ENCODE measurements around the gene DNHD1.
A peak's percentile ranks its signal among the peaks of the same experiment; 100 is the strongest.

Gene DNHD1

GRCh38 chr11:6594142-6594768 is 97.2 kb downstream of the DNHD1 start:
- no peak for DNase-seq

GRCh38 chr11:6596239-6596877 is 99.3 kb downstream of the DNHD1 start:
- no peak for DNase-seq

DNA sequence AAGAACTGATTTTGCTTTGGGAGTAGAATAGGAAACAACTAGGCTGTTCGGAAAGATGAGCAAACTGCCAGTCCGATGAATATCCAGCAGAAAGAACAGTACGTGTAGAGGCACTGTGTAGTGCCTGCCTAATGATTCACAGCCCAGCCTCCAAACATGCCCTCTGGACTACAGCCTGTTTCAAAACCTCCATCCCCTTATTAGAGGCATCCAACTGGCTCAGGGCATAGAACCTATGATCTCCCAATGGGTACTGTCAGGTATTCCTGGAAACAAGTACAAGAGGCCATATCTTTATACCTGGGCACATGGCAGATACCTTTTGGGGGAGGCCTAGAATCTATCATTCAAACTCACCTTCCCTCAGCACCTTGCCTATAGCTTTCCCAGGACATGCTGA is 101.5 kb downstream of the DNHD1 start:
- DNase-seq, result no peak

DNA sequence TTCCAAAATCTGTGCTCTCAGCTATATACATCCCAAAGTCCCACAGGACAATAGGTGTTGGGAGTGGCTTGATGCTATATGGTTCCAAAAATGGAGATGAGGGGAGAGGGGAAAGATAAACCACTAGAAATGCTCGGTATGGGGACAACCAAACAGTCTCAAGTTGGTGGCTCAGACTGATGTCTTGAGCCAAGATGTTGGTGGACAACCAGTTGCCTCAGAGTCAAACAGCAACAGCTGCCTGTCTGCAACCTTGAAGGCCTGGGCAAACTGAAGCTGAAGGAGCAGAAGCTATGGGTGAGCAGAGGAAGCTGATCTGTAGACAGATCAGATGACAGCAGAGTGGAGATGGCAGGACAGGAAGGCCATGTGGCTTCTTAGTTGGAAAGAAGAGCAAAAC is 102.4 kb downstream of the DNHD1 start:
- no peak for DNase-seq

DNA sequence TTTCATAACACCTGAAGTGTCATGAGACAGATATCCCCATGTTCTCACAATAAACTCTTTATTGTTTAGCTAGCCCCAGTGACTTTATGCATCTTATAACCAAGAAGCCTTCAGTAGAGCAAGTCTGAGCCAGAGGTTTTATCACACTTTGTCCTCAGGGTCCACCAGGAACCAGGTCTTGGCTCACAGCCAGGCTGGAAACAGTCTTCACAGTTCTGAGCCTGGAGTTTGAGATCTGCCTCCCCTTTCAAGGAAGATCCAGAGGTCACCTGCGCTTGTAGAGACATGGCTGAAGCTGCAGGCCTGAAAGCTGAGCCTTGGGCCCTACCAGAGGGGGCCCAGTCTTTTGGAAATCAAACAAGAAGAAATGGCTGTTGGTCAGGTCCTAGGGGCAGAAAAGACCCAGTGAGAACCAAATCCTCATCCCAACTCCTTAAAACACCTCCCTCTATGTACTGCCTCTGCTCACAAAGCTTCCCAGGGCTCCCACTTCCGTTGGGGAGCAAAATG is 102.9 kb downstream of the DNHD1 start:
- DNase-seq, result no peak

DNA sequence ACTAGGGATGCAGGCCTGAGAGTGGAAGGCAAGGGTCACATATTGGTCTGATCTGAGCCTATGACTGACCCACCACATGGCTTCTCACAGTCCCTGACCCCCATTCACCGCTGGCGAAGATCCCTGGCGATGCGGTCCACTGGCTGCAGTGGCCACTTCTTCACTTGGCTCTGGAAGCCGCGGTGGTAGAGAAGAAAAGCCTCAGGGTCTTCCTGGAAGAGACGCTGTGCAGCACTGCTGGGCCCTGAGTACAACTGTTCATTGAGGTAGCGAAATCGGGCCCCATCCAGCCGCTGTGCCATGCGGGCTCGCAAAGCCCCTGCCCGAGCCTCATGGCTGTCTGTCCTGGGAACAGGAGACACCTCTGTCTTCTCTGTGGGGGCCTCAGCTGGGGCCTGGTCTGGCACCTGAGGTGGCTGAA is 104.0 kb downstream of the DNHD1 start:
- DNase-seq, result no peak

GRCh38 chr11:6602096-6602940 is 105.2 kb downstream of the DNHD1 start:
- no peak for DNase-seq

- DNase-seq, result peak; percentile 90
Measured at GRCh38 chr11:6603287-6604080, 106.4 kb downstream of the DNHD1 start, which contains the start of the genes ILK and RRP8. Gene ILK (plus strand): TSS chr11:6603774. CDS start chr11:6604272, 498 bp downstream. Gene RRP8 (minus strand): TSS chr11:6603616. CDS start chr11:6603502, 114 bp downstream.

GRCh38 chr11:6604081-6604626 is 107.1 kb downstream of the DNHD1 start:
- peak; percentile 16 to 45 for DNase-seq

DNA sequence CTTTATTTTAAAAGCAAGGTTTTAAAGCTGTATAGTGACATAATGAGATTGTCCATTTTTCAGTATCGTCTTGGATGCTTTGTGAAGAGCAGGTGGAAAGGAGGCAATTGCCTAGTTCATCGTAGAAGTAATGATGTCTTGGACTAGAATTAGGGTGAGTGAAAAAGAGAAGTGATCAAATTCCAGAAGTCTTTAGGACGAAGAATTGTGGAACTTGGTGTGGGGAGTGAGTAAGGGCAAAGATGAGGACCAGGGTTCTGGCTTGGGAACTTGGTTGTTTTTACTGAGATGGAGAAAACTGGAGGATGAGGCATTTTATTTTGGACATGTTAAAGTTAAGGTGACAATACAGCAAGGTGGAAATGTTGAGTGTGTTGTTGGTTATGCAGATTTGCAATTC is 107.7 kb downstream of the DNHD1 start:
- peak; percentile 16 to 28 for DNase-seq

GRCh38 chr11:6606471-6607189 is 109.5 kb downstream of the DNHD1 start:
- peak; percentile 55 to 62 for DNase-seq

- no peak for DNase-seq
Measured at GRCh38 chr11:6607190-6607795, 110.2 kb downstream of the DNHD1 start.

- no peak for DNase-seq
Measured at GRCh38 chr11:6608011-6608410, 110.9 kb downstream of the DNHD1 start.

DNA sequence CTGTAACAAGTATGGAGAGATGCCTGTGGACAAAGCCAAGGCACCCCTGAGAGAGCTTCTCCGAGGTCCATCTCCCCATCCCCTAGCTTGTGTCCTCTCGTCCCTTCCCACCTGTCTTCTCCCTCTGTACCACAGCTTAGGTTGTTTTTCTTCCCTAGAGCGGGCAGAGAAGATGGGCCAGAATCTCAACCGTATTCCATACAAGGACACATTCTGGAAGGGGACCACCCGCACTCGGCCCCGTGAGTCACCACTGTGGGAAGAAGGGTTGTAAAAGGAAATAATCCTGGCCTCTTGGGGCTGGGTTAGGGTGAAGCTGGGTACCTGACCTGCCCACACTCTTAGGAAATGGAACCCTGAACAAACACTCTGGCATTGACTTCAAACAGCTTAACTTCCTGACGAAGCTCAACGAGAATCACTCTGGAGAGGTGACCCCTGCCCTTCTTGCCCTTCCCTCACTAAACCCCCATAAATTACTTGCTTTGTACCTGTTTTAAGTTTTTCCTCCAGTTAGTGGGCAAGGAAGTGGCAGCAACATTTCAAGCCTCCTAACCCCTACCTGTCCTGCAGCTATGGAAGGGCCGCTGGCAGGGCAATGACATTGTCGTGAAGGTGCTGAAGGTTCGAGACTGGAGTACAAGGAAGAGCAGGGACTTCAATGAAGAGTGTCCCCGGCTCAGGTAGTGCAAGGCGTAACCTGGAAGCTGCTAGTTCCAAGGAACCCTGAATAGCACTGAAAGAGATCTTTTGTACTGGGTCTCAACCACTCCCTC is 111.8 kb downstream of the DNHD1 start:
- no peak for DNase-seq

DNA sequence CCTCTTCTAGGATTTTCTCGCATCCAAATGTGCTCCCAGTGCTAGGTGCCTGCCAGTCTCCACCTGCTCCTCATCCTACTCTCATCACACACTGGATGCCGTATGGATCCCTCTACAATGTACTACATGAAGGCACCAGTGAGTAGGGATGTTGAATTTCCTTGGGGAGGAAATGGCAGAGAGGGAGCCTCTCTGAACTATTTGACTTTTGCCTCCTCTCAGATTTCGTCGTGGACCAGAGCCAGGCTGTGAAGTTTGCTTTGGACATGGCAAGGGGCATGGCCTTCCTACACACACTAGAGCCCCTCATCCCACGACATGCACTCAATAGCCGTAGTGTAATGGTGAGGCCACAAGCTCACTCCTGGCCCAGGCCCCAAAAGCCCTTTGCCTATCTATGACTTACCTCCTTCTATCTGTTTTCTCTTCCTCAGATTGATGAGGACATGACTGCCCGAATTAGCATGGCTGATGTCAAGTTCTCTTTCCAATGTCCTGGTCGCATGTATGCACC is 112.5 kb downstream of the DNHD1 start:
- DNase-seq, result no peak

GRCh38 chr11:6610591-6610990 is 113.5 kb downstream of the DNHD1 start:
- no peak for DNase-seq

- DNase-seq, result peak; percentile 4 to 15
Measured at GRCh38 chr11:6611092-6611962, 114.2 kb downstream of the DNHD1 start.

- DNase-seq, result no peak
Measured at GRCh38 chr11:6611963-6612212, 114.8 kb downstream of the DNHD1 start.

Measured in inflammatory macrophage (primary cell).